GM12874 (cell line): Measurements from ENCODE around the gene ARHGEF33.

Experiments
- CTCF ChIP-seq: IDR thresholded peaks from 2 replicates; pipeline ENCODE4 v1.5.1; 2011; ENCODE audit warnings: low read depth, mild to moderate bottlenecking, control low read depth, low read length, moderate library complexity; ENCODE audit not compliant: insufficient read depth

Gene ARHGEF33

DNA sequence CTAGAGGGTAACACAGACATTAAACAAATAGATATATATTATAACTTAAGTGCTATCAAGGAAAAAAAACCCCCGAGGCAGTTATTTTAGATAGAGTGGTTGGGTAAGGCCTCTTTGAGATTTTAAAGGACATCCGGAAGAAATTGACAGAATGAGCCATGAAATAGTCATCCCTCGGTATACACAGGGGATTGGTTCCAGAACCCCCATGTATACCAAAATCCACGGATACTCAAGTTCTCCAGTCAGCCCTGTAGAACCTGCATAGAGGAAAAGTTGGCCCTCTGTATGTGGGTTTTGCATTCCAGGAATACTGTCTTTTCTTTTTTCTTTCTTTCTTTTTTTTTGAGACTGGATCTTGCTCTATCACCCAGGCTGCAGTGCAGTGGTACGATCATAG, 15.9 kb upstream of the ARHGEF33 start:
- TF ChIP-seq CTCF: no peak

DNA sequence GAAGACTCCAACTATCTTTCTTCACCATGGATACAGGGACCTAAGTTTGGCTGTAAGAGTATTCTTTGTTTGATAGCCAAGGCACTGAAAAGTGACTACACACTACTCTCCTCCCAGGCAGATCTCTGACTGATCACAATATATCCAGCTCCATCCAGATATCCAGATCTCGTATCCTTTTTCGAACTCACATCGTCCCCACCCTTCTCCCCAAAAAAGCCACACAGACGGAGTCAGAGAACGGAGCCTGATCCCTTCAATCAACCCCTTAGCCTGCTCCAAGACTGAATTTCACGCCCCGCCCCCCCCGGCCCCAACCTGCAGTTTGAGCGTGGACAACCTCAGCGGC, 14.5 kb upstream of the ARHGEF33 start:
- TF ChIP-seq CTCF: no peak

- no peak for TF ChIP-seq CTCF
Observed at GRCh38 chr2:38875576-38876367, 13.9 kb upstream of the ARHGEF33 start, which contains the start of the genes DHX57 and MORN2. TSS of gene DHX57 (minus strand) at chr2:38875934. CDS start at chr2:38868405, 7,529 bp downstream. TSS of gene MORN2 (plus strand) at chr2:38875976.

- no peak for TF ChIP-seq CTCF
Observed at GRCh38 chr2:38876407-38876806, 13.3 kb upstream of the ARHGEF33 start.

DNA sequence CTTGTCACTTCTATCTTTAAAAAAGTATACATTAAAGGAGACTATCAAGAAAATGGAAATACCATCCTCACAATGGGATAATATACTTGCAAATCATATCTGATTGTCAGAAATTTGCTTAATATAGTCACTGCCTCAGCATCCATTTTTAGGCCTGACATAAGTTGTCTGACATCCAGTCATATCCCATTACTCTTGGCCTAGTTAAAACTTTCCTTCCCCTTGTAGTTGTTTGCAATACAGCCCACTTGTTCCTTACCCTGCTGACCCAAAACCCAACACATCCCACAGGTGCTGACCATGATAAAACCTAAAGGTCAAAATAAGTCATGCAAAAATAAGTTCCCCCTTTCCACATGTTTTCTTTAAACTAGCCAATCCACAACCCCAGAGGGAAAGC, 3.6 kb upstream of the ARHGEF33 start:
- no peak for TF ChIP-seq CTCF

DNA sequence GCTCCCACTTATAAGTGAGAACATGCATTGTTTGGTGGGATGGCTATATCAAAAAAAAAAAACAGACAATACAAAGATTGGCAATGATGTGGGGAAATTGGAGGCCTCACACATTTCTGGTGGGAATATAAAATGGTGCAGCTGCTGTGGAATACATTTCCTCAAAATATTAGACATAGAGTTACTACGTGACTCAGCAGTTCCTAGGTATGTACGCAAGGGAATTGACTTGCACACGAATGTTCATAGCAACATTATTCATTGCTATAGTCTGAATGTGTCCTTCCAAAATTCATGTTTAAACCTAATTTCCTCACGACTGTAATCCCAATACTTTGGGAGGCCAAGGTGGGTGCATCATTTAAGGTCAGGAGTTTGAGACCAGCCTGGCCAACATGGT, 2.3 kb upstream of the ARHGEF33 start:
- TF ChIP-seq CTCF: no peak

DNA sequence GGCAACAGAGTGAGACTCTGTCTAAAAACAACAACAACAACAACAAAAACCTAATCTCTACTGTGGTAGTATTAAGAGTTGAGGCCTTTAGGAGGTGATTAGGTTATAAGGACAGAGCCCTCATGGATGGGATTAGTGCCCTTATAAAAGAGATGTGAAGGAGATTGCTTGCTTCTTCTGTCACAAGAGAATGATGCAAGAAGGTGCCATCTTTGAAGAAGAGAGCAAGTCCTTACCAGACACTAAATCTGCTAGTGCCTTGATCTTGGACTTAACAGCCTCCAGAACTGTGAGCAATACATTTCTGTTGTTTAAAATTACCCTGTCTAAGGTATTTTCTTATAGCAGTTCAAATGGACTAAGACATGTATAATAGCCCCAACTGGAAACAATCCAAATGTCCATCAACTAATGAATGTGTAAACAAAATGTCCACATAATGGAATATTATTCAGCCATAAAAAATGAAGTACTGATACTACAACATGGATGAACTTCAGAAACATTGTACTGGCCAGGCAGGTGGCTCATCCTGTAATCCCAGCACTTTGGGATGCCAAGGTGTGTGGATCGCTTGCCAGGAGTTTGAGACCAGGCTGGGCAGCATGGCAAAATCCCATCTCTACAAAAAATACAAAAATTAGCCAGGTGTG, 1.6 kb upstream of the ARHGEF33 start:
- TF ChIP-seq CTCF: no peak
